Upper lobe of left lung (tissue), 4 donors: ENCODE measurements around the gene KIRREL2.

Source experiments
- POLR2AphosphoS5 ChIP-seq, 2 donors: sonication (generic); formaldehyde crosslinking; IDR thresholded peaks; one replicate each; pipeline ENCODE4 v1.5.1; 2017; ENCODE audit warnings: antibody characterized with exemption in 2 of 2
- TF ChIP-seq, protein P1 (sequence below), 6 experiments: fragments of 450-650 bp in 4 of 6; fragments of 200-600 bp in 2 of 6; sonication (generic) in 2 of 6; IDR thresholded peaks; one replicate each; pipeline ENCODE4 v1.5.1; 2016 to 2019; ENCODE audit warnings: antibody characterized with exemption in 6 of 6

DNA sequence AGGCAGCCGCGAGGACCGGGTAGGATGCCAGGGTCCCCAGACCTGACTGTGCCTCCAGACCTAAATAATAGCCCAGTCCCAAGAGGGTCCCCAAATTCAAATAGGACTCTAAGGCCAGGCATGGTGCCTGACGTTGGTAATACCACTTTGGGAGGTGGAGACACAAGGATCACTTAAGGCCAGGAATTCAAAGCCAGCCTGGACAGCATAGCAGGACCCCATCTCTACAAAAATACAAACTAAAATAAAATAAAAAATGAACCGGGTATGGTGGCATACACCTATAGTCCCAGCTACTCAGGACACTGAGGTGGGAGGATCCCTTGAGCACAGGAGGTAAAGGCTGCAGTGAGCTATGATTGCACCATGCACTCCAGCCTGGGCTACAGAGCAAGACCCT, 6.3 kb downstream of the KIRREL2 start:
- no peak for TF ChIP-seq POLR2AphosphoS5 (IDR thresholded peaks at IDR 0.05)
- TF ChIP-seq, protein P1, sequence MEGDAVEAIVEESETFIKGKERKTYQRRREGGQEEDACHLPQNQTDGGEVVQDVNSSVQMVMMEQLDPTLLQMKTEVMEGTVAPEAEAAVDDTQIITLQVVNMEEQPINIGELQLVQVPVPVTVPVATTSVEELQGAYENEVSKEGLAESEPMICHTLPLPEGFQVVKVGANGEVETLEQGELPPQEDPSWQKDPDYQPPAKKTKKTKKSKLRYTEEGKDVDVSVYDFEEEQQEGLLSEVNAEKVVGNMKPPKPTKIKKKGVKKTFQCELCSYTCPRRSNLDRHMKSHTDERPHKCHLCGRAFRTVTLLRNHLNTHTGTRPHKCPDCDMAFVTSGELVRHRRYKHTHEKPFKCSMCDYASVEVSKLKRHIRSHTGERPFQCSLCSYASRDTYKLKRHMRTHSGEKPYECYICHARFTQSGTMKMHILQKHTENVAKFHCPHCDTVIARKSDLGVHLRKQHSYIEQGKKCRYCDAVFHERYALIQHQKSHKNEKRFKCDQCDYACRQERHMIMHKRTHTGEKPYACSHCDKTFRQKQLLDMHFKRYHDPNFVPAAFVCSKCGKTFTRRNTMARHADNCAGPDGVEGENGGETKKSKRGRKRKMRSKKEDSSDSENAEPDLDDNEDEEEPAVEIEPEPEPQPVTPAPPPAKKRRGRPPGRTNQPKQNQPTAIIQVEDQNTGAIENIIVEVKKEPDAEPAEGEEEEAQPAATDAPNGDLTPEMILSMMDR (IDR thresholded peaks at IDR 0.05) = no peak
